HG03135 (cell line): ENCODE data around the gene CACFD1.

Experiments used
- ATAC-seq: cut with Tn5 transposase; IDR thresholded peaks from one replicate; pipeline ENCODE4 v1.9.1; 2021; ENCODE audit warnings: mild to moderate bottlenecking, moderate library complexity; ENCODE audit not compliant: unreplicated experiment

The CACFD1 gene

GRCh38 chr9:133459476-133460404 is at the start of gene CACFD1:
Gene CACFD1, plus strand, starts transcription at chr9:133459978. Its CDS starts 89 bp downstream, at chr9:133460067.
- ATAC-seq, result peak; percentile 64

GRCh38 chr9:133415170-133415569 is 44.6 kb upstream of the CACFD1 start:
- no peak for ATAC-seq

- peak; percentile 61 for ATAC-seq
These were observed 42.0 kb upstream of the CACFD1 start, which contains the start of gene REXO4 for GRCh38 chr9:133417541-133418461. Gene REXO4, minus strand, starts transcription at chr9:133418010. Its CDS starts 166 bp downstream, at chr9:133417844.

- ATAC-seq, result no peak
These were observed 40.8 kb upstream of the CACFD1 start for GRCh38 chr9:133419005-133419404.

GRCh38 chr9:133420392-133420827 is 39.4 kb upstream of the CACFD1 start:
- no peak for ATAC-seq

- no peak for ATAC-seq
These were observed 37.9 kb upstream of the CACFD1 start, which contains the start of gene ADAMTS13 for GRCh38 chr9:133421615-133422542. Gene ADAMTS13, plus strand, starts transcription at chr9:133422367. Its CDS starts 77 bp downstream, at chr9:133422444.

- ATAC-seq, result no peak
These were observed 36.6 kb upstream of the CACFD1 start for GRCh38 chr9:133423216-133423615.

GRCh38 chr9:133424187-133424586 is 35.6 kb upstream of the CACFD1 start:
- no peak for ATAC-seq

- no peak for ATAC-seq
These were observed 34.6 kb upstream of the CACFD1 start for GRCh38 chr9:133425049-133425632.

GRCh38 chr9:133426011-133426410 is 33.8 kb upstream of the CACFD1 start:
- no peak for ATAC-seq

GRCh38 chr9:133427658-133428348 is 32.0 kb upstream of the CACFD1 start:
- ATAC-seq, result no peak

- ATAC-seq, result no peak
These were observed 31.1 kb upstream of the CACFD1 start for GRCh38 chr9:133428617-133429101.

- ATAC-seq, result no peak
These were observed 30.6 kb upstream of the CACFD1 start for GRCh38 chr9:133429214-133429613.

- no peak for ATAC-seq
These were observed 30.1 kb upstream of the CACFD1 start for GRCh38 chr9:133429641-133430161.

- no peak for ATAC-seq
These were observed 29.5 kb upstream of the CACFD1 start for GRCh38 chr9:133430244-133430643.

GRCh38 chr9:133433351-133433843 is 26.4 kb upstream of the CACFD1 start:
- ATAC-seq, result no peak

GRCh38 chr9:133436681-133437080 is 23.1 kb upstream of the CACFD1 start:
- no peak for ATAC-seq

GRCh38 chr9:133437753-133438531 is 21.8 kb upstream of the CACFD1 start:
- no peak for ATAC-seq
